ENCODE data around the gene LYPD6B. TPM values are rescaled to one million over a fixed set of nuclear protein-coding genes. Genes with fewer than 3 reads are reported as not detected.
A peak's percentile ranks its signal among the peaks of the same experiment; 100 is the strongest.

LYPD6B gene
- total and polyA plus RNA-seq, 10 of the 15 experiments (the other 5 are each of a cell fraction or from before 2014, with no cell fraction given), result 1.0 to 6.6 (median 4.0) TPM

GRCh38 chr2:149006883-149007543, 31.5 kb upstream of the LYPD6B start:
- TF ChIP-seq, protein P1, sequence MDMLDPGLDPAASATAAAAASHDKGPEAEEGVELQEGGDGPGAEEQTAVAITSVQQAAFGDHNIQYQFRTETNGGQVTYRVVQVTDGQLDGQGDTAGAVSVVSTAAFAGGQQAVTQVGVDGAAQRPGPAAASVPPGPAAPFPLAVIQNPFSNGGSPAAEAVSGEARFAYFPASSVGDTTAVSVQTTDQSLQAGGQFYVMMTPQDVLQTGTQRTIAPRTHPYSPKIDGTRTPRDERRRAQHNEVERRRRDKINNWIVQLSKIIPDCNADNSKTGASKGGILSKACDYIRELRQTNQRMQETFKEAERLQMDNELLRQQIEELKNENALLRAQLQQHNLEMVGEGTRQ (IDR thresholded peaks at IDR 0.05; ENCODE audit: borderline replicate concordance, low read depth, low read length), result no peak
- TF ChIP-seq, protein P2, sequence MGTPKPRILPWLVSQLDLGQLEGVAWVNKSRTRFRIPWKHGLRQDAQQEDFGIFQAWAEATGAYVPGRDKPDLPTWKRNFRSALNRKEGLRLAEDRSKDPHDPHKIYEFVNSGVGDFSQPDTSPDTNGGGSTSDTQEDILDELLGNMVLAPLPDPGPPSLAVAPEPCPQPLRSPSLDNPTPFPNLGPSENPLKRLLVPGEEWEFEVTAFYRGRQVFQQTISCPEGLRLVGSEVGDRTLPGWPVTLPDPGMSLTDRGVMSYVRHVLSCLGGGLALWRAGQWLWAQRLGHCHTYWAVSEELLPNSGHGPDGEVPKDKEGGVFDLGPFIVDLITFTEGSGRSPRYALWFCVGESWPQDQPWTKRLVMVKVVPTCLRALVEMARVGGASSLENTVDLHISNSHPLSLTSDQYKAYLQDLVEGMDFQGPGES (IDR thresholded peaks at IDR 0.05), result no peak
- no peak for TF ChIP-seq IRF4 (IDR thresholded peaks at IDR 0.05; ENCODE audit: low read depth, low read length)
- TF ChIP-seq NFYB (IDR thresholded peaks at IDR 0.05; ENCODE audit: insufficient read depth, low read depth, low read length), result no peak
- no peak for TF ChIP-seq NR2F1 (conservative IDR thresholded peaks at IDR 0.05)
- TF ChIP-seq, protein P3, sequence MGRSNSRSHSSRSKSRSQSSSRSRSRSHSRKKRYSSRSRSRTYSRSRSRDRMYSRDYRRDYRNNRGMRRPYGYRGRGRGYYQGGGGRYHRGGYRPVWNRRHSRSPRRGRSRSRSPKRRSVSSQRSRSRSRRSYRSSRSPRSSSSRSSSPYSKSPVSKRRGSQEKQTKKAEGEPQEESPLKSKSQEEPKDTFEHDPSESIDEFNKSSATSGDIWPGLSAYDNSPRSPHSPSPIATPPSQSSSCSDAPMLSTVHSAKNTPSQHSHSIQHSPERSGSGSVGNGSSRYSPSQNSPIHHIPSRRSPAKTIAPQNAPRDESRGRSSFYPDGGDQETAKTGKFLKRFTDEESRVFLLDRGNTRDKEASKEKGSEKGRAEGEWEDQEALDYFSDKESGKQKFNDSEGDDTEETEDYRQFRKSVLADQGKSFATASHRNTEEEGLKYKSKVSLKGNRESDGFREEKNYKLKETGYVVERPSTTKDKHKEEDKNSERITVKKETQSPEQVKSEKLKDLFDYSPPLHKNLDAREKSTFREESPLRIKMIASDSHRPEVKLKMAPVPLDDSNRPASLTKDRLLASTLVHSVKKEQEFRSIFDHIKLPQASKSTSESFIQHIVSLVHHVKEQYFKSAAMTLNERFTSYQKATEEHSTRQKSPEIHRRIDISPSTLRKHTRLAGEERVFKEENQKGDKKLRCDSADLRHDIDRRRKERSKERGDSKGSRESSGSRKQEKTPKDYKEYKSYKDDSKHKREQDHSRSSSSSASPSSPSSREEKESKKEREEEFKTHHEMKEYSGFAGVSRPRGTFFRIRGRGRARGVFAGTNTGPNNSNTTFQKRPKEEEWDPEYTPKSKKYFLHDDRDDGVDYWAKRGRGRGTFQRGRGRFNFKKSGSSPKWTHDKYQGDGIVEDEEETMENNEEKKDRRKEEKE (IDR thresholded peaks at IDR 0.05), result no peak
- no peak for TF ChIP-seq GATAD2B (conservative IDR thresholded peaks at IDR 0.05; ENCODE audit: low read depth)
- TF ChIP-seq NFIC (IDR thresholded peaks at IDR 0.05; ENCODE audit: low read depth, low read length), result no peak
- TF ChIP-seq PML (IDR thresholded peaks at IDR 0.05; ENCODE audit: low read length), result no peak
- TF ChIP-seq, protein P4, sequence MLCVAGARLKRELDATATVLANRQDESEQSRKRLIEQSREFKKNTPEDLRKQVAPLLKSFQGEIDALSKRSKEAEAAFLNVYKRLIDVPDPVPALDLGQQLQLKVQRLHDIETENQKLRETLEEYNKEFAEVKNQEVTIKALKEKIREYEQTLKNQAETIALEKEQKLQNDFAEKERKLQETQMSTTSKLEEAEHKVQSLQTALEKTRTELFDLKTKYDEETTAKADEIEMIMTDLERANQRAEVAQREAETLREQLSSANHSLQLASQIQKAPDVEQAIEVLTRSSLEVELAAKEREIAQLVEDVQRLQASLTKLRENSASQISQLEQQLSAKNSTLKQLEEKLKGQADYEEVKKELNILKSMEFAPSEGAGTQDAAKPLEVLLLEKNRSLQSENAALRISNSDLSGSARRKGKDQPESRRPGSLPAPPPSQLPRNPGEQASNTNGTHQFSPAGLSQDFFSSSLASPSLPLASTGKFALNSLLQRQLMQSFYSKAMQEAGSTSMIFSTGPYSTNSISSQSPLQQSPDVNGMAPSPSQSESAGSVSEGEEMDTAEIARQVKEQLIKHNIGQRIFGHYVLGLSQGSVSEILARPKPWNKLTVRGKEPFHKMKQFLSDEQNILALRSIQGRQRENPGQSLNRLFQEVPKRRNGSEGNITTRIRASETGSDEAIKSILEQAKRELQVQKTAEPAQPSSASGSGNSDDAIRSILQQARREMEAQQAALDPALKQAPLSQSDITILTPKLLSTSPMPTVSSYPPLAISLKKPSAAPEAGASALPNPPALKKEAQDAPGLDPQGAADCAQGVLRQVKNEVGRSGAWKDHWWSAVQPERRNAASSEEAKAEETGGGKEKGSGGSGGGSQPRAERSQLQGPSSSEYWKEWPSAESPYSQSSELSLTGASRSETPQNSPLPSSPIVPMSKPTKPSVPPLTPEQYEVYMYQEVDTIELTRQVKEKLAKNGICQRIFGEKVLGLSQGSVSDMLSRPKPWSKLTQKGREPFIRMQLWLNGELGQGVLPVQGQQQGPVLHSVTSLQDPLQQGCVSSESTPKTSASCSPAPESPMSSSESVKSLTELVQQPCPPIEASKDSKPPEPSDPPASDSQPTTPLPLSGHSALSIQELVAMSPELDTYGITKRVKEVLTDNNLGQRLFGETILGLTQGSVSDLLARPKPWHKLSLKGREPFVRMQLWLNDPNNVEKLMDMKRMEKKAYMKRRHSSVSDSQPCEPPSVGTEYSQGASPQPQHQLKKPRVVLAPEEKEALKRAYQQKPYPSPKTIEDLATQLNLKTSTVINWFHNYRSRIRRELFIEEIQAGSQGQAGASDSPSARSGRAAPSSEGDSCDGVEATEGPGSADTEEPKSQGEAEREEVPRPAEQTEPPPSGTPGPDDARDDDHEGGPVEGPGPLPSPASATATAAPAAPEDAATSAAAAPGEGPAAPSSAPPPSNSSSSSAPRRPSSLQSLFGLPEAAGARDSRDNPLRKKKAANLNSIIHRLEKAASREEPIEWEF (IDR thresholded peaks at IDR 0.05; ENCODE audit: insufficient replicate concordance, low read depth, low read length), result no peak
- H4K20me1 ChIP-seq (ENCODE audit: control insufficient read depth, insufficient read depth), result no peaks in the 10 kb centered on the region
- no peak overlapping the region for H3K4me2 ChIP-seq (ENCODE audit: control insufficient read depth, insufficient read depth)
- FAIRE-seq, result no peak
- no peaks in the 10 kb centered on the region for H3K27me3 ChIP-seq (replicated peaks in 1 of 2; ENCODE audit: control insufficient read depth in 2 of 2, insufficient read depth in 2 of 2, low read length in 1 of 2)
- ChIA-PET POLR2A (interaction anchor here (0.6 kb wide), 1 partner anchor 1317 kb away, joined by 3 read pairs; no protein-coding TSS in a partner anchor), SMC1A (ENCODE audit: uncharacterized antibody, unreplicated experiment) (interaction anchor here (0.7 to 1.1 kb wide), 3 partner anchors 11 to 812 kb away, joined by 3 to 10 read pairs (median 3); no protein-coding TSS in a partner anchor), CTCF (interaction anchor here (0.8 to 3.9 kb wide), 3 partner anchors 12 to 566 kb away, joined by 3 to 31 read pairs (median 5); no protein-coding TSS in a partner anchor), RAD21 (ENCODE audit: unreplicated experiment) (interaction anchor here (0.5 to 0.7 kb wide), 2 partner anchors 15 to 1194 kb away, joined by 3 to 4 read pairs; no protein-coding TSS in a partner anchor)
- H3K4me1 ChIP-seq (ENCODE audit: control insufficient read depth, insufficient read depth, low read length), result no peaks in the 10 kb centered on the region; the same call in 1 of the 2 replicates
- in situ Hi-C loops (cut with MboI) (no loop called here), intact Hi-C loops (cut with micrococcal nuclease; ENCODE audit: unreplicated experiment) (no loop called here)
- no peak overlapping the region for H3K9ac ChIP-seq (ENCODE audit: control insufficient read depth, insufficient read depth, low read length)
- no TSS peak for BruUV-seq (replicated peaks)
- H3K79me2 ChIP-seq (ENCODE audit: control insufficient read depth, insufficient read depth, low read length), result no peaks in the 10 kb centered on the region
- WGBS (ENCODE audit: insufficient coverage, insufficient replicate concordance, low lambda C conversion rate, missing lambda C conversion rate), result 50% methylated on average over 4 of the region's 4 CpGs
- H2AFZ ChIP-seq (ENCODE audit: control insufficient read depth, low read depth, low read length), result no peak overlapping the region
- H3K9me3 ChIP-seq (replicated peaks; ENCODE audit: control insufficient read depth, insufficient read depth, low read length), result no peaks in the 10 kb centered on the region
- H3K4me3 ChIP-seq, result no peak overlapping the region
- no peaks in the 10 kb centered on the region for H3K36me3 ChIP-seq (ENCODE audit: control insufficient read depth in 2 of 2, insufficient read depth in 2 of 2, low read length in 1 of 2)
- H3K27ac ChIP-seq (ENCODE audit: control insufficient read depth, insufficient read depth), result no peak overlapping the region
- DNase-seq (ENCODE audit: low read depth, low spot score), result no peak
- ATAC-seq, result peak; percentile 17
